HepG2 (cell line): ENCODE measurements around the gene DOHH. TPM values are rescaled to one million over a fixed set of nuclear protein-coding genes. Genes with fewer than 3 reads are reported as not detected.

Experiments
- ATAC-seq: fragments of 200-7000 bp; cut with Tn5 transposase; 3 replicates; pipeline ENCODE4 v1.9.1; 2020; ENCODE audit warnings: mild to moderate bottlenecking, moderate library complexity
- BruUV-seq: library from RNA; stranded (reverse); fragments of 400-500 nt; replicated peaks from 2 replicates; lab custom pipeline; 2021; lab: Mats Ljungman, UMichigan
- CTCF ChIA-PET: fragments of 300-600 bp; formaldehyde crosslinking; extraction: SDS; loops from one replicate; lab custom pipeline; 2021; ENCODE audit warnings: low total read pairs, inconsistent platforms, low intra/inter-chr PET ratio; lab: Yijun Ruan, JAX
- POLR2A ChIA-PET: fragments of 350-600 bp; sonication (Branson Sonifier 250); formaldehyde crosslinking; loops from one replicate; lab custom pipeline; 2020; ENCODE audit warnings: antibody characterized with exemption, inconsistent platforms; lab: Yijun Ruan, JAX
- DNase-seq: peaks from one replicate; pipeline ENCODE4 v3.0.0-alpha.2; 2015; ENCODE audit warnings: low spot score
- FAIRE-seq: peaks from 3 replicates; lab custom pipeline; 2011; peaks lifted over from hg19 to GRCh38; lab: Jason Lieb, UNC
- H2AFZ ChIP-seq: one replicate; pipeline ENCODE4 v1.6.1; 2011; ENCODE audit warnings: low read length, inconsistent platforms
- H3K27ac ChIP-seq: fragments of 300-600 bp; 3 replicates; pipeline ENCODE4 v1.8.0; 2011; ENCODE audit warnings: mixed run types, mild to moderate bottlenecking, mixed read lengths, low read length, inconsistent platforms; ENCODE audit not compliant: insufficient read depth; ENCODE audit errors: extremely low read length
- H3K27me3 ChIP-seq, 2 experiments: fragments of 200-600 bp in 1 of 2; 2 replicates in 1 of 2; 3 replicates in 1 of 2; pipeline versions ENCODE4 v1.6.0 to v1.8.0; 2011; ENCODE audit warnings: low read length in 2 of 2, mild to moderate bottlenecking in 2 of 2, moderate library complexity in 2 of 2, inconsistent platforms in 1 of 2; ENCODE audit not compliant: insufficient read depth in 2 of 2, control insufficient read depth in 1 of 2
- H3K36me3 ChIP-seq, 2 experiments: fragments of 200-600 bp in 1 of 2; replicated peaks in 1 of 2; 2 replicates in 1 of 2; 3 replicates in 1 of 2; pipeline versions ENCODE4 v1.5.1 to v1.8.0; 2011; ENCODE audit warnings: low read length in 2 of 2, inconsistent platforms in 1 of 2; ENCODE audit not compliant: insufficient read depth in 2 of 2, control insufficient read depth in 1 of 2
- H3K4me1 ChIP-seq: 2 replicates; pipeline ENCODE4 v1.5.1; 2012; ENCODE audit warnings: low read length, inconsistent platforms; ENCODE audit not compliant: insufficient read depth
- H3K4me2 ChIP-seq: 2 replicates; pipeline ENCODE4 v1.6.0; 2011; ENCODE audit warnings: low read depth, low read length, inconsistent platforms
- H3K4me3 ChIP-seq, 3 experiments: fragments of 200-600 bp in 1 of 3; sonication (generic), shearing (Covaris generic) in 1 of 3; replicated peaks in 1 of 3; 2 replicates each; pipeline ENCODE4 v1.5.1; 2011 to 2016; ENCODE audit warnings: low read length in 3 of 3, inconsistent platforms in 2 of 3, low read depth in 2 of 3, mild to moderate bottlenecking in 2 of 3, control low read depth in 1 of 3, mixed read lengths in 1 of 3; ENCODE audit not compliant: insufficient read depth in 1 of 3
- H3K79me2 ChIP-seq: one replicate; pipeline ENCODE4 v1.6.1; 2011; ENCODE audit warnings: low read length, inconsistent platforms; ENCODE audit not compliant: insufficient read depth
- H3K9ac ChIP-seq: 2 replicates; pipeline ENCODE4 v1.6.0; 2011; ENCODE audit warnings: mild to moderate bottlenecking, low read depth, low read length, inconsistent platforms; ENCODE audit not compliant: insufficient read depth
- H3K9me3 ChIP-seq: 2 replicates; pipeline ENCODE4 v1.5.1; 2012; ENCODE audit warnings: mild to moderate bottlenecking, low read length
- H4K20me1 ChIP-seq: 2 replicates; pipeline ENCODE4 v1.6.0; 2011; ENCODE audit warnings: inconsistent platforms, mild to moderate bottlenecking, low read length, moderate library complexity; ENCODE audit not compliant: insufficient read depth
- KAT7 ChIP-seq: IDR thresholded peaks from 2 replicates; pipeline ENCODE4 v1.6.1; 2018; ENCODE audit warnings: borderline replicate concordance, missing compliant biosample characterization
- MLX ChIP-seq: IDR thresholded peaks from 2 replicates; pipeline ENCODE4 v1.6.1; 2016
- NR1H2 ChIP-seq: sonication (generic); formaldehyde crosslinking; IDR thresholded peaks from 2 replicates; pipeline ENCODE4 v1.8.1; 2022; ENCODE audit warnings: low read depth, missing genetic modification reagents, borderline replicate concordance
- RBFOX2 ChIP-seq: fragments of 200-400 bp; formaldehyde crosslinking; IDR thresholded peaks from 2 replicates; pipeline ENCODE4 v1.6.1; 2017; ENCODE audit warnings: low read depth, mild to moderate bottlenecking, low read length
- RFX5 ChIP-seq: IDR thresholded peaks from 2 replicates; pipeline ENCODE4 v1.6.1; 2011; ENCODE audit warnings: low read depth, low read length, improper control_type of control experiment
- ZBTB44 ChIP-seq: sonication (generic); formaldehyde crosslinking; IDR thresholded peaks from 2 replicates; pipeline ENCODE4 v1.4.0; 2020; ENCODE audit warnings: missing genetic modification reagents
- ZNF232 ChIP-seq: sonication (generic); formaldehyde crosslinking; IDR thresholded peaks from 2 replicates; pipeline ENCODE4 v1.4.0; 2020; ENCODE audit warnings: missing genetic modification reagents, borderline replicate concordance
- ZNF256 ChIP-seq: sonication (generic); formaldehyde crosslinking; conservative IDR thresholded peaks from 2 replicates; pipeline ENCODE4 v1.4.0; 2020; ENCODE audit warnings: missing genetic modification reagents
- whole genome bisulfite sequencing: methylation state at CpG from one replicate; pipeline ENCODE4 v1.1.6; 2017; ENCODE audit warnings: low lambda C conversion rate; 5-methylcytosine and 5-hydroxymethylcytosine counted together
- in situ Hi-C: cut with HindIII; loops from 2 replicates; pipeline ENCODE4 v1.10.0; 2017; ENCODE audit warnings: low pct_unique_long_range_greater_than_20kb; ENCODE audit not compliant: extremely low pct_ligation_motif_present
- intact Hi-C: fragments of 100-400 bp; cut with micrococcal nuclease; formaldehyde crosslinking; loops from one replicate; pipeline ENCODE4 v1.10.0; 2022; ENCODE audit not compliant: unreplicated experiment
- polyA plus RNA-seq, 8 experiments: library from polyadenylated mRNA; depleted of rRNA in 3 of 8; stranded (reverse) in 7 of 8; unstranded in 1 of 8; fragments of >200 nt; fragmentation: Illumina TruSeq in 4 of 8; extraction: Trizol in 4 of 8; gene quantifications; 2 replicates each; pipeline versions ENCODE4 v1.2.1 to v1.2.3, GENCODE V29; 2011 to 2016; ENCODE audit warnings: low read depth in 4 of 8, missing spikeins in 1 of 8, mixed read lengths in 1 of 8; ENCODE audit not compliant: insufficient read depth in 1 of 8
- total RNA-seq, 5 experiments: library from RNA; depleted of rRNA; stranded (reverse); fragments of >200 nt; fragmentation: Illumina TruSeq; extraction: Trizol; gene quantifications; 2 replicates each; pipeline ENCODE4 v1.2.3, GENCODE V29; 2016; ENCODE audit warnings: low read depth in 1 of 5

DOHH gene
- total and polyA plus RNA-seq, 2 of the 13 experiments (the other 11 are each of a cell fraction or from before 2014, with no cell fraction given), result 3.5 to 13.7 TPM

DNA sequence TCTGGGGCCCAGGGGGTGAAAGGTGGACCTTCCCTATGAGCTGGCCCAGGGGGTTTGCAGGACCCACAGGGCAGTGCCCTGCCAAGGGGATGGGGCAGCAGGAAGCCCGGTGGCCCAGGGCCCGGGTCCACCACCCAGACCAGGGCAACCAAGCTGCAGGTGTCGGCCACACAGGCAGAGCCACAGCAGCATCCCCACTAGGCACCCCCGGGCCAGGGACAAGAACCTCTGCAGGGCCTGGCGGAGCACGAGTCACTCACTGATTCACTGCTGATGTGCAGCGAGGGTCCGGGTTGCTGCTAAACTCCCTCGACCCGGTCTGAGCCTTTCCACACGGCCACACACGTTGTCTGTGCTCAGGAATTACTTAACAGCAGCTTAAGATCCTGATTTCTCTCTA is 14.5 kb upstream of the DOHH start (continued):
- no peak for TF ChIP-seq ZBTB44
- TF ChIP-seq, all 625 proteins: peak for 1

DNA sequence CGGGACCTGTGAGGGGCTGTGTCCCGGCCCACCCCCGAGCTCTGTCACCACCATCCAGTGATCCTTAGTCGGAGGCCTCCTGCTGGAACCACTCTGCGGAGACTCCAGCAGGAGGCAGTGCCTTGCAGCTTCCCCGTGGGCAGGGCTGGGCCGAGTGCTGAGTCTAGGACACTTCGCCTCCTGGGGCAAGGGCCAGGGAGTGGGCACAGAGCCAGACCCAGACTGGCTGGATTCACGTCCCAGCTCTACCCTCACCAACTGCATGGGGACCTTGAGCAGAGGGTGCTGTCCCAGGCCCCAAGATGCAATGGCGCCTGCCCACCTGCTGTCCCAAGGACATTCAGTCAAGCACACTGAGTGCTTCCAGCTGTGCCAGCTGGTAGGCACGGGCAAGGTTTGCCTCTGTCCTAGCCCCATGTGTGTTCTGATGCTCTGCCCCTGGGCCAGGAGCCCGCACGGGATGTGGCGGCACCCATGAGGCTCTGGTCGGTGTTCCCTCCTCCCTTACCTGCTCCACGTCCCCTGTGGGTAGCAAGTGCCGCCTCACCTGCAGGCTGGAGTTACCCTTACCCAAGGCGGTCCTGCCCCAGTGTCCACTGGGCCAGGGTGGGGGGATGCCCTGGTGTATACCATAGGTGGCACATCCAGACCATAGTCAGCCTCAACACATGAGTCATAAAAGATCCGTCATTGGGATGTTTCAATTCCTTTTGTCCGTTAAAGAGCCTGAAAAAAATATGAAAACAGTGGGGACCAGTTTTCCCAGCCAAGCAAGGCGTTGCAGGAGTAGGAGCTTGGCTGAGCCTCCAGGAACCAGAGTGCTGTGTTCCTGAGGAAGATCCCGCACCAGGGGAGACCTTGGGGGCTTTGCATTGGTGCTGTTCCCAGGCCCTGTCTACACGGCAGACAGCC is 13.0 kb upstream of the DOHH start:
- peaks cover 37% of the 10 kb centered on the region; the same call in 1 of the 2 replicates for H4K20me1 ChIP-seq
- ATAC-seq (no peak), FAIRE-seq (no peak), DNase-seq (no peak)
- no peak overlapping the region for H3K4me2 ChIP-seq
- H3K4me3 ChIP-seq, result no peak overlapping the region
- intact Hi-C loops, result no loop called here
- 97% methylated on average over 13 of the region's 23 CpGs for WGBS
- ChIA-PET CTCF (no interaction called here), POLR2A (no interaction called here)
- in situ Hi-C loops, result no loop called here
- H2AFZ ChIP-seq, result no peak overlapping the region
- peaks cover 16% of the 10 kb centered on the region for H3K4me1 ChIP-seq
- H3K36me3 ChIP-seq, result peaks cover 5 to 26% of the 10 kb centered on the region in 2 experiments; a peak in 4 of 5 replicates
- H3K27ac ChIP-seq, result no peak overlapping the region
- H3K9me3 ChIP-seq, result no peaks in the 10 kb centered on the region
- TF ChIP-seq NR1H2 (CRISPR knock-in tag), result no peak
- TF ChIP-seq RBFOX2, result 0 out of 2 replicates have a peak, but pooled peaks have one; percentile 13
- TF ChIP-seq ZNF256 (CRISPR knock-in tag), result no peak
- no peak for TF ChIP-seq MLX (CRISPR knock-in tag)
- no peak for TF ChIP-seq RFX5
- TF ChIP-seq ZNF232 (CRISPR knock-in tag), result no peak
- no peak for TF ChIP-seq KAT7 (CRISPR knock-in tag)
- TF ChIP-seq, all 625 proteins: peak for 1
- BruUV-seq, result no TSS peak
- H3K79me2 ChIP-seq, result peaks cover 71% of the 10 kb centered on the region
- no peak overlapping the region for H3K9ac ChIP-seq
- H3K27me3 ChIP-seq, result no peaks in the 10 kb centered on the region
